Liver (tissue), 9 donors: Measurements from ENCODE around the gene KANTR. TPM values are rescaled to one million over a fixed set of nuclear protein-coding genes. Genes with fewer than 3 reads are reported as not detected.

Experiments used
- DNase-seq: peaks from one replicate; pipeline ENCODE4 v3.0.0-alpha.2; 2017; ENCODE audit warnings: low spot score
- H3K27ac ChIP-seq, 2 donors: one replicate each; pipeline ENCODE4 v1.7.0; 2013; ENCODE audit warnings: inconsistent platforms in 2 of 2, low read length in 2 of 2, control low read depth in 1 of 2, low read depth in 1 of 2, mild to moderate bottlenecking in 1 of 2
- H3K27me3 ChIP-seq, 4 donors: one replicate each; pipeline versions ENCODE4 v1.6.1 to v1.7.0; 2013; ENCODE audit warnings: low read length in 3 of 4, inconsistent platforms in 1 of 4, mild to moderate bottlenecking in 1 of 4, moderate library complexity in 1 of 4; ENCODE audit not compliant: control insufficient read depth in 4 of 4, insufficient read depth in 4 of 4
- H3K36me3 ChIP-seq, 4 donors: one replicate each; pipeline versions ENCODE4 v1.6.1 to v1.7.0; 2013; ENCODE audit warnings: low read length in 3 of 4, mild to moderate bottlenecking in 3 of 4, low read depth in 1 of 4, moderate library complexity in 1 of 4; ENCODE audit not compliant: control insufficient read depth in 4 of 4, insufficient read depth in 3 of 4
- H3K4me1 ChIP-seq, 4 donors: one replicate each; pipeline versions ENCODE4 v1.6.1 to v1.7.0; 2013; ENCODE audit warnings: low read length in 3 of 4, mild to moderate bottlenecking in 3 of 4, moderate library complexity in 1 of 4; ENCODE audit not compliant: control insufficient read depth in 4 of 4, insufficient read depth in 4 of 4
- H3K4me3 ChIP-seq, 3 donors: one replicate each; pipeline versions ENCODE4 v1.6.1 to v1.7.0; 2013; ENCODE audit warnings: low read length in 3 of 3, control low read depth in 1 of 3, low read depth in 1 of 3, mild to moderate bottlenecking in 1 of 3
- H3K9ac ChIP-seq, 2 donors: one replicate each; pipeline ENCODE4 v1.7.0; 2013; ENCODE audit warnings: low read length in 2 of 2, mild to moderate bottlenecking in 2 of 2, moderate library complexity in 2 of 2, control low read depth in 1 of 2, low read depth in 1 of 2
- H3K9me3 ChIP-seq, 4 donors: one replicate each; pipeline versions ENCODE4 v1.6.1 to v1.7.0; 2013; ENCODE audit warnings: low read length in 3 of 4; ENCODE audit not compliant: control insufficient read depth in 4 of 4
- ATF3 ChIP-seq: IDR thresholded peaks from 2 replicates; pipeline ENCODE4 v1.6.1; 2016; ENCODE audit warnings: antibody characterized with exemption
- CTCF ChIP-seq: fragments of 150-350 bp; IDR thresholded peaks from 2 replicates; pipeline ENCODE4 v1.5.1; 2017; ENCODE audit warnings: improper control_type of control experiment, low read depth, low read length; ENCODE audit not compliant: missing input control
- EGR1 ChIP-seq, 2 donors: IDR thresholded peaks; 2 replicates each; pipeline ENCODE4 v1.6.1; 2016 to 2018; ENCODE audit warnings: antibody characterized with exemption in 2 of 2, low read depth in 2 of 2
- FOXA2 ChIP-seq: IDR thresholded peaks from 2 replicates; pipeline ENCODE4 v1.6.1; 2016; ENCODE audit warnings: antibody characterized with exemption
- GABPA ChIP-seq, 2 donors: IDR thresholded peaks in 1 of 2; conservative IDR thresholded peaks in 1 of 2; 2 replicates each; pipeline ENCODE4 v1.6.1; 2016; ENCODE audit warnings: antibody characterized with exemption in 2 of 2, mild to moderate bottlenecking in 1 of 2, moderate library complexity in 1 of 2
- HNF4G ChIP-seq: IDR thresholded peaks from 2 replicates; pipeline ENCODE4 v1.6.1; 2016; ENCODE audit warnings: antibody characterized with exemption
- JUND ChIP-seq, 2 donors: IDR thresholded peaks; 2 replicates each; pipeline ENCODE4 v1.6.1; 2016; ENCODE audit warnings: antibody characterized with exemption in 2 of 2
- RAD21 ChIP-seq, 2 donors: IDR thresholded peaks; 2 replicates each; pipeline ENCODE4 v1.6.1; 2016; ENCODE audit warnings: antibody characterized with exemption in 2 of 2, mild to moderate bottlenecking in 2 of 2
- REST ChIP-seq: IDR thresholded peaks from 2 replicates; pipeline ENCODE4 v1.6.1; 2016; ENCODE audit warnings: antibody characterized with exemption, mild to moderate bottlenecking
- SP1 ChIP-seq: IDR thresholded peaks from 2 replicates; pipeline ENCODE4 v1.6.1; 2018; ENCODE audit warnings: antibody characterized with exemption, mild to moderate bottlenecking
- TAF1 ChIP-seq: conservative IDR thresholded peaks from 2 replicates; pipeline ENCODE4 v1.6.1; 2016; ENCODE audit warnings: antibody characterized with exemption, mild to moderate bottlenecking
- YY1 ChIP-seq: IDR thresholded peaks from 2 replicates; pipeline ENCODE4 v1.6.1; 2016; ENCODE audit warnings: antibody characterized with exemption, mild to moderate bottlenecking
- ZBTB33 ChIP-seq: IDR thresholded peaks from 2 replicates; pipeline ENCODE4 v1.6.1; 2016; ENCODE audit warnings: antibody characterized with exemption
- WGBS: extraction: QIAGEN DNeasy Blood & Tissue Kit; methylation state at CpG from one replicate; pipeline ENCODE4 v1.1.7; 2013; 5-methylcytosine and 5-hydroxymethylcytosine counted together
- polyA plus RNA-seq, 2 donors: library from polyadenylated mRNA; stranded (reverse) in 1 of 2; unstranded in 1 of 2; fragments of 200-250 nt in 1 of 2; fragments of >200 nt in 1 of 2; fragmentation: Nextera tagmentation in 1 of 2; extraction: Ambion mirVana in 1 of 2; gene quantifications; one replicate each; pipeline versions ENCODE4 v1.2.1 to v1.2.3, GENCODE V29; 2013 to 2015
- total RNA-seq, 2 donors: library from RNA; depleted of rRNA; stranded (reverse); fragments of >200 nt; gene quantifications; one replicate each; pipeline ENCODE4 v1.2.3, GENCODE V29; 2014
- donor health status: healthy.
- donor health status: healthy.
- donor health status: healthy.
- donor health status: healthy.
- donor health status: healthy.

KANTR gene
- total and polyA plus RNA-seq, 4 donors: 0.44 to 13.6 (median 4.7) TPM

- TF ChIP-seq REST: no peak
- TF ChIP-seq EGR1 (IDR thresholded peaks at IDR 0.05; ENCODE audit: low read depth in 2 of 2): no peak
- no peak for TF ChIP-seq ZBTB33
- TF ChIP-seq RAD21 (IDR thresholded peaks at IDR 0.05): no peak
- no peak for TF ChIP-seq TAF1
- no peak for TF ChIP-seq CTCF
- TF ChIP-seq JUND (IDR thresholded peaks at IDR 0.05): no peak
- no peaks in the 10 kb centered on the region for H3K4me1 ChIP-seq
- DNase-seq: no peak
- H3K36me3 ChIP-seq: no peaks in the 10 kb centered on the region
- WGBS: 97% methylated on average over 2 of the region's 2 CpGs
- no peak overlapping the region for H3K4me3 ChIP-seq
- H3K27ac ChIP-seq: no peak overlapping the region
- H3K27me3 ChIP-seq: no peaks in the 10 kb centered on the region
- H3K9ac ChIP-seq: no peak overlapping the region
- H3K9me3 ChIP-seq: no peaks in the 10 kb centered on the region
These were observed 62.3 kb downstream of the KANTR start for GRCh38 chrX:53156207-53156596.

- Histone ChIP-seq H3K9me3 (no peaks in the 10 kb centered on the region), H3K9ac (no peak overlapping the region), H3K27me3 (no peaks in the 10 kb centered on the region), H3K4me3 (no peak overlapping the region), H3K27ac (no peak overlapping the region), H3K4me1 (no peaks in the 10 kb centered on the region), H3K36me3 (no peaks in the 10 kb centered on the region)
- TF ChIP-seq RAD21 (IDR thresholded peaks at IDR 0.05) (no peak), HNF4G (no peak), GABPA (IDR thresholded peaks at IDR 0.05 in 1 of 2, conservative IDR thresholded peaks at IDR 0.05 in 1 of 2) (no peak), SP1 (no peak), REST (no peak), YY1 (no peak), FOXA2 (no peak), ATF3 (no peak)
- no peak for DNase-seq
- 92% methylated on average over 11 of the region's 11 CpGs for WGBS
These were observed 65.2 kb downstream of the KANTR start for GRCh38 chrX:53159184-53159583.
